ENCODE data around the gene RSPH4A.

DNA sequence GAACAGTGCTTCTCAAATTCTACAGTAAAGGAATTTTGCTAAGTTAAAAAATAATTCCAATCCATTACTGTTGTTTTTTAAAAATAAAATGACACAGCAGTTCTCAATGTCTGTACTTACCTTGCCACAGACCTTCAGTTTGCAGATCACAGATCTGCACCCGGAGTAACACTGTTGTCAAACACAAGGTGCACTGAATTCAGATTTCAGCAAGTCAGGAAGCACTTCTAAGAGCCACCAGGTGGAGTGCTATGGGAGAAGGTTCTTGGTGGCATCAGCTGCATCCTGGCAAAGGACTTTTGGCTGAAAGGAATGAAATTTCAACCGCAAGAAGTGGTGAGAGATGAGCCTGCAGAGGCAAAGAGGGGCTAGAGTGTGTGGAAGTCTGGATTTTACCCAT lies 17.4 kb downstream of the RSPH4A start:
- TF ChIP-seq ZNF843 (tag by site-specific recombination; IDR thresholded peaks at IDR 0.05): no peak
- TF ChIP-seq ZNF174 (tag by site-specific recombination; IDR thresholded peaks at IDR 0.05): no peak
